Uterus (tissue), 2 donors: ENCODE measurements around the gene MRPL34.

Source experiments
- POLR2A ChIP-seq, 2 donors: fragments of 450-650 bp; IDR thresholded peaks; one replicate each; pipeline ENCODE4 v1.6.1; 2016; ENCODE audit warnings: antibody characterized with exemption in 2 of 2, mild to moderate bottlenecking in 1 of 2, moderate library complexity in 1 of 2
- TF ChIP-seq, protein P1 (sequence below), 4 experiments: fragments of 200-600 bp in 2 of 4; fragments of 450-650 bp in 2 of 4; sonication (generic) in 2 of 4; IDR thresholded peaks; one replicate each; pipeline ENCODE4 v1.5.1; 2016 to 2019; ENCODE audit warnings: antibody characterized with exemption in 4 of 4, mild to moderate bottlenecking in 2 of 4, moderate library complexity in 1 of 4

DNA sequence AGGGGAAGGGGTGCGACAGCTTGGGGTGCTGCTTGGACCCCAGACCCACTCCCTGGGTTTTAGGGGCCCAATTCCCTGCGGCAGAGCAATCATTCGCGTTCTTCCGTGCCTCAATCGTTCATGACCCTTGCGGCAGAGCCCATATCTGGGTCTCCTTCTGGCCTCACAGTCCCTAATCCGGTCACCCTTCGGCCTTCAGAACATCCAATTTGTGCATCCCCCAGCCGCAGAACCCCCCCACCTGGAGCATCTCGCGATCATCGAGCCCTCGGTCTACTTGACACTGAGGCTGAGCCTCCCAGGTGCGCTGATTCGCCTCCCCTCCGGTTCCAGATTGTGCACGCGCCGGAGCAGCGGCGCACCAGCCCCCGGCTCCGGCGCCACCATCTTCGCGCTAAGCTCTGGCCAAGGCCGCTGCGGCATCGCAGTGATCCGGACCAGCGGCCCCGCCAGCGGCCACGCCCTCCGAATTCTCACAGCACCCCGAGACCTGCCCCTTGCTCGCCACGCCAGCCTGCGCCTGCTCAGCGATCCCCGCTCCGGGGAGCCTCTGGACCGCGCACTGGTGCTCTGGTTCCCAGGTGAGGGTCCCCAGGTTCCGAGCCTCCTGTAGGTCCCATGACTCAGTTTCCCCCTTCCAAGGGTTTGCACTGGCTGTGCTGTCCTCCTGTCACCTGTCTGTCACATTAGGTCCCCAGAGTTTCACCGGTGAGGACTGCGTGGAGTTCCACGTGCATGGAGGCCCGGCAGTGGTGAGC is 32.2 kb downstream of the MRPL34 start:
- TF ChIP-seq POLR2A (IDR thresholded peaks at IDR 0.05), result no peak
- TF ChIP-seq, protein P1, sequence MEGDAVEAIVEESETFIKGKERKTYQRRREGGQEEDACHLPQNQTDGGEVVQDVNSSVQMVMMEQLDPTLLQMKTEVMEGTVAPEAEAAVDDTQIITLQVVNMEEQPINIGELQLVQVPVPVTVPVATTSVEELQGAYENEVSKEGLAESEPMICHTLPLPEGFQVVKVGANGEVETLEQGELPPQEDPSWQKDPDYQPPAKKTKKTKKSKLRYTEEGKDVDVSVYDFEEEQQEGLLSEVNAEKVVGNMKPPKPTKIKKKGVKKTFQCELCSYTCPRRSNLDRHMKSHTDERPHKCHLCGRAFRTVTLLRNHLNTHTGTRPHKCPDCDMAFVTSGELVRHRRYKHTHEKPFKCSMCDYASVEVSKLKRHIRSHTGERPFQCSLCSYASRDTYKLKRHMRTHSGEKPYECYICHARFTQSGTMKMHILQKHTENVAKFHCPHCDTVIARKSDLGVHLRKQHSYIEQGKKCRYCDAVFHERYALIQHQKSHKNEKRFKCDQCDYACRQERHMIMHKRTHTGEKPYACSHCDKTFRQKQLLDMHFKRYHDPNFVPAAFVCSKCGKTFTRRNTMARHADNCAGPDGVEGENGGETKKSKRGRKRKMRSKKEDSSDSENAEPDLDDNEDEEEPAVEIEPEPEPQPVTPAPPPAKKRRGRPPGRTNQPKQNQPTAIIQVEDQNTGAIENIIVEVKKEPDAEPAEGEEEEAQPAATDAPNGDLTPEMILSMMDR (IDR thresholded peaks at IDR 0.05), result no peak
